NCI-H345 treated with DMSO at 0.1 percent for 48 hours (cell line): ENCODE results near the gene GNG12.
A peak's percentile ranks its signal among the peaks of the same experiment; 100 is the strongest.

Experiments
- DNase-seq: peaks from one replicate; lab custom pipeline; 2025; ENCODE audit not compliant: unreplicated experiment; lab: John Stamatoyannopoulos, UW

Gene GNG12

DNA sequence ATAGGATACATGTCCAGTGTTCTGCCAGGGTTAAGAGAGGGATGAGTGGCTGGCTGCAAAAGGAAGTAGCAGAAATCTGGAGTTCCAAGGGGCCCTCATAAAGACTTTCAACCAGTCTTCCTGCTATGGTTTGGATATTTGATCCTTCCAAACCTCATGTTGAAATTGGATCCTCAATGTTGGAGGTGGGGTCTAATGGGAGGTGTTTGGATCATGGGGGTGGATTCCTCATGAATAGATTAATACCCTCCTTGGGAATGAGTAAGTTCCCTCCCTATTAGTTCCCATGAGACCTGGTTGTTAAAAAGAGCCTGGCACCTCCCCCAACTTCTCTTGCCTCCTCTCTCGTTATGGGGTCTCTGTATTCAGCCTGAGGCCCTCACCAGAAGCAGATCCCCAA lies 10.1 kb upstream of the GNG12 start:
- no peak for DNase-seq

DNA sequence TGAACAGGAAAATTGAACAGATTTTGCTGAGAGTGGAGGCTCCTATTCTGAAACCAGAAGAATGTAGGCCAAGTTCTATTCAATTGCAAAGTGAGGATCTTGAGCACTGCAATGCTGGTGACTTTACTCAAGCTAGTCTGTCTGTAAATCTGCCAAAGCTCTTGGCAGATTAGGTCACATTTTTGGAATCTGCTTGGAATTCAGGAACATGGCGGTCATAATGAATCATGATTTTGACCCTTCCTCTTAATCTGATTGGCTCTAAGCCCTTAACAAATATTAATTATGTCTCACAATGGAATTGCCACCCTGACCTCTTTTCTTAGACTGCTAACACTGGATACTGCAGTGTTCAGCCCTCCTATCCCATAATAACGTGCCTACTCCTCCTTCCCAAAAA lies 7.2 kb upstream of the GNG12 start:
- no peak for DNase-seq

DNA sequence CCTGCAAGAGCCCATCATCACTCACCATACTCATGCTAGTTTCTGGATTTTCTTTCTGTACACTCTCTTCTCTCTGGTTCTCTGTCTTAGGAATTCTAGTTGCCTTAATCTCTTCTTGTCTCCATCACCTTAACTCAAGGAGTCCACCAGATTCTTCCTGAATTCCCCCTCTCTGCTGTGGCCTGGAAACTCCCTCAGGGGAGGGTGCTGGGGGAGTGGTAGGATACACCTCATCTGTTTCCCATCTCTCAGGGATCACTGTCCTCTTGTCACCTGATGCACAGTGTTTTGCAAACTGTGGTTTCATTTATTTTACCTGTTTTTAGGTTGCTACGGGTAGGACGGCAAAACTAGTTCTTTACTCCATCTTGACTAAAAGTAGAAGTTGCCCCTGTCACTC lies 6.6 kb upstream of the GNG12 start:
- no peak for DNase-seq

DNA sequence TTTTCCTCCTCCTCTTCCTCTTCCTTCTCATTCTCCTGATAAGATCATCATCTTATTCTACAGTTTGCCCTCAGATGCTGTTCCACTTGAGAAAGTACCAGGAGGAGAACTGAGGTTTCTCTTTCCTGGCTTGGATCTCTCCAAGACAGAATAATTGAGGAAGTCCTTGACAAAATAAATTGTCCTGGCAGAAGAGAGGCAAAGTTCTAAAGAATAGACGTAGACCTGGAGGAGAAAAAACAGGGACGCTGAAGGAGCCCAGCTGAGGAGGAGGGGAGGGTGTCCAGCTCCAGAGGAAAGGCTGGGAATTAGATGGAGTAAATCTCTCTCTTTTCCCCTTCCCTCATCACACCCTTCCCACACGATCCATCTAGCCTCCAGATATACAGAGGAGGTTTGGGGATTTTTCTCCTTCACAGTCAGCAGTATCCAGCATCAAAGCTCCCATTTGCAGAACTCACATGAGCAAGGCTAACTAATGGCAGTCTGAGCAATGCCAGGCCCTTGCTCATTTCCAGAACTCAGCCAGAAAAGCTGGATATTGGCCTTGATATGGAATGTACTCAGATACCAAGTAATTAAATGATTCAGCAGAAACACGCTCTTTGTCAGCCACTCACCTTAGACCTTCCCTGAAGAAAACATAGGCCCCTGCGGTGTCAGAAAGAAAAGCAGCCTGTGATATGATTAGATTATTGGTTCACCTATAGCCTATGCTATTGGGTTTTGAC lies 5.1 kb upstream of the GNG12 start:
- DNase-seq, result no peak

DNA sequence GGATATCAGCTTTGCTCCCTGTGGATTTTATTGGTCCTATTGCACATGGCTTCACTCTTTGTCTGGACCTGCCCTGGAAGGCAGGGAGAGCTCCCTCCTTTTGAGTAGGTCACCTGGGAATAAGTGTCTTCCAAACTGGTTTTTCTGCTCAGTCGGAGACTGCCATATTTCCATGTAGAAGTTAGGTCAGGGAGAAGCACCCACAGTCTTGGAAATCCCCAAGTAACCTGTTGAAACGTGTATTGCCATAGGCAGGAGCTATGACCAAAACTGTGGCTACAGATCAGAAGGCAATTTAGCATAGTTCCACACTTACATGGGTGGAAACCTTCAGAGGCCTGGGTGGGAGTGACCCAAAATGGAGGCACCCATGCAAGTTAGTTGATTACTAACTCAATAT lies 3.5 kb upstream of the GNG12 start:
- no peak for DNase-seq

DNA sequence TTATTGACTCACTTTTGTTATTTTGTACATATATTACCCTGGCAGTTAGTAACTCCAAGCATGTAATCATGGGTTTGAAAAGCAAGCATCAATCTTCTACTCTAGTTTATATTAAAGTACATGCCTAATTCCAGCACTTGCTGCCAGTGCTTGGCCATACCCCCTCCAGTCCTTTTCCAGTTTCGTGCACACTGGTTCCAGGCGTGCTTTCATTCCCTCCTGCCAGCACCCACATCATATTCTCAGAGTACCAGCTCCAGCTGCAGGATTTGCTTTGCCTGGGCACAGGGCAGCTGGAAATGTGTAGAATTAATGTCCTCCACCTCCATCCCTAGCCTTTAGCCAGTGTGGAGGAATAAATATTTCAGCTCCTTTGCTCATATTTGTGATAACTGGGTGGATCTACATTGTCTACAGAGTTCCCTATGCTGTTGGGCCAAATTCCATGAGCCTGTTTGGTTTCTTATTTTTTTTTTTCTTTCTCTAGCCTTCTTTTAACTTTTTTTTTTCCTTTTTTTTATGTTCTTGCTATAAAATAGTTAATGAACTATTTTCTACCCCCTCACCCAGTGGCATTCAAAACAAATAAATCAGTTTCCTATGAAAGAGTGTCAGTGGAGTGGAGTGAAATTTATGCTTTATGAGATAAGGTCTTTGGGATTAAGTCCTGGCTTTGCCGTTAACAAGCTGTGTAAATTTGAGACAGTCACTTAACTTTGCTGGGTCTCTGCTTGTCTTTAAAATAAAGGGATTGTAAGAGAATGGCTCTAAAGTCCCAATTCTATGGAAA lies 2.6 kb upstream of the GNG12 start:
- DNase-seq, result no peak

DNA sequence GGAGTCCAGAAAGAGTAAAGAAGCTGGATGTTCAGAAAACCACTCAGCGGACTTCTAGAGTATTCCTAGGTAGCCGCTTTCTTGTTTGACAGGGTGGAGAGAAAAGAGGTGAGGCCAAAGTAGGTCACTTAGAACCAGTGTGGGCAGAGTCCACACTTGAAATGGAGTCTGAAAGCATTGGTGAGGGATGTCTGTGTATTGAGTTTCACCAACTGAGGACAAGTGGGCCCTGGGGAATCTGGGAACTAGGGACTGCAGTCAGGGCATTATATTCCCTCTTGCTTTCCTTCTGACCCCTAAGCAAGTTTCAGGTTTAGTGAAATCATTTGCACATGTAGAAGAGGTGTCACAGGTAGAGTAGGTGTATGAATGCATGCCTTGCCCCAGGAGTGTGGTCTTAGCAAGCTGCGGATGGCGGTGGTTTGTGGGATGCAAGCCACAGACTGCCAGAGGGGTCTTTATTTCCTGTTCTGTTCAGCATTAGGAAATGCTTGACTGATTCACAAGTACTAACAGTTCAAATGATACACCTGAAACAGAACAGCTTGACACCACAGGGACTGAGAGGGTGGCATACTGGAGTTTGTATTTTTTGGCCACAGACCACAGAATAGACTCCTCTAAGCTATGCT lies 1.1 kb upstream of the GNG12 start:
- peak; percentile 28 for DNase-seq

DNA sequence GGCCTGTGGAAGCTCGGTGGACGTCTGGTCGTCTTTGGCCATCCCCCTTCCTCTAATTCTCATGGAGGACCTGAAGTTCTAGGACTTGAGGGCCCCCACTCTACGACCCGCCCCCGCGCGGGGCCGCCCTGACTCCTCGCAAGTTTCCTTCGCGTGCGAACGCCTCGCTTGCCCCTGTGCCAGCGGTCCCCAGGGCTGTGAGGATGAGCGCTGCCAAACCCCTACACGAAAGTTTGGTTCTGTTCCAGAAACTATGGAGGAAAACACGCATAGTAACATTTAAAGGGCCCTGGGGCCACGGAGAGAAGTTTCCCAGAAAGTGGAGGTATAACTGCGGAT lies 304 bp upstream of the GNG12 start:
- DNase-seq, result no peak

DNA sequence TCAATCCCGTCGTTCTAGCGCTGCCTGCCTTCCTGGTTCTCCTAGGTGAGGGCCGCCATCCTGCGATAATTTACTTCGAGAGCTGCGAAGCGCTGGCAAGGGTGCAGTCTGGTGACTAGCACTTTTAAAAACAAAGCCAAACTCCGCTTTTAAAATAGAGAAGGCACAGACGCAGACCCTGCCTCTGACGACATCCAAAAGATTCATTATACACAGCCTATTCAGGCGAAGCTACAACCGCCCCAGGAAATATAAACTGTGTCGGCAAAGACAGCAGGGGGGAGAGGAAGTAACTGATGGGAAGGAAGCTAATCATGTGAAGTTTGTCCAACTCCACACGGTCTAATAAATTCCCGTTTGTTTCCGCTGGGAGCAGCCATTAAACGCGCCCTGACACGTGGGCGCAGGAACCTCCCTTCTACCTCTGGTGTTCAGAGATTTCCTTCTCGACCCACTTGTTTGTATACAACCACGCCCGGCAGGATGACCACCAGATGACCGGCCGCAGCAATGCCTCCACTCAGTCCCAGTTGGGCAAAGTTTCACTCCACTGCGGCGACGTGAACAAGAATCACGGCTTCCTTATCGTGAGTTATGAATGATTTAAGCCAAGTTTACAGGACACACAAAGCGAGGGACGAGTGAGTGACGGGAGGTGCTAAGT lies 1.3 kb downstream of the GNG12 start:
- DNase-seq, result peak; percentile 25

DNA sequence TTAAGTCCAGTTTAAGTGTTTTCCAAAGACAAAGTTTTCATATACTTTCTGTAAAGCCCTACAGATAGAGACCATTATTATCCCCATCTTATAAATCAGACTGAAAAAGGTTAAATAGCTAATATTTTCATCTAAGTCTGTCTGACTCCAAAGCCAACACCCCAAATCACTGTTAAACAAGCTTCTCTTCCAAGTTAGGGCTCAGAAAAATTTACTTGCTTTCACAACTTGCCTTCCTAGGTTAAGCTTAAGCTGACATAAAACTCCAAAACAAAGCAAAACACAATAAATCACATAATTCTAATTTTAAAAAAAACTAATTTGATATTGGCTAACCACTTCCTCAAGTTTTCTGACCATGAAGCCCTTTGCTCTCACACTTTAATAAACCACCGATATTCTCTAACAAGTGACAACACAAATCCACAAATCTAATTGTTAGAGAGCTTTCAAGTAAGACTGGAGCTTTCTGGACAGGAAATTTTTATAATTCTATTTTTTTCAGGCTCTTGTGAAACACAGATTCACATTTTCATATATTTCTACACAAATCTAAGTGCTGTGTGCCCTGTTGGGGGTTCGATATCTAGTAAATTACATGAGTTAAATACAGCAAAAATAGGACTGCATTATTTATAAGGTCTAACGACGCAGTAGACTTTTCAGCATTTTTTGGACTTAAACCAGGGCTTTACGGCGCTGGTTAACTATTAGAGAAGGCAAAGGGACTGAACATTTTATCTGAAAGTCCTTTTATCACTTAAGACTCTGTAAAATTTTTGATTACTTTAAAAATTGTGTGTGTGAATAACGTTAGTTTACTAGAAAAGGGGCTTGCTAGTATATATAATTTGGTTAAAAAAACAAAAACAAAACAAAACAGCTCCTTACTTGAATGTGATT lies 2.1 kb downstream of the GNG12 start:
- no peak for DNase-seq

DNA sequence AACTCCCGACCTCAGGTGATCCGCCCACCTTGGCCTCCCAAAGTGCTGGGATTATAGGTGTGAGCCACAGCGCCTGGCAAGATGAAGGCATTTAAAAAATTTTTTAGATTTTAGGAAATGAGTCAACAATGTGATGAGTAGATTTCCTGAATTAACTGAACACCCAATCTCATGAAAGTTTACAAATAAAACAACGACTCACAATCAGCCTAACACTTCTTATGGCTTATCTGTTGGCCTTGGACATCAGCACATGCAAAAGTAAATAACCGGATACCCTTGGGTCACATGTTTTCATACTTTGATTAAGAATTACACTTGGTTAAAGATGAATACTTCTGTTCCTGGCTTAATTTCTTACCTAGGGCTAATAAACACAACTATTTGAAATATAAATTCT lies 3.0 kb downstream of the GNG12 start:
- DNase-seq, result no peak

DNA sequence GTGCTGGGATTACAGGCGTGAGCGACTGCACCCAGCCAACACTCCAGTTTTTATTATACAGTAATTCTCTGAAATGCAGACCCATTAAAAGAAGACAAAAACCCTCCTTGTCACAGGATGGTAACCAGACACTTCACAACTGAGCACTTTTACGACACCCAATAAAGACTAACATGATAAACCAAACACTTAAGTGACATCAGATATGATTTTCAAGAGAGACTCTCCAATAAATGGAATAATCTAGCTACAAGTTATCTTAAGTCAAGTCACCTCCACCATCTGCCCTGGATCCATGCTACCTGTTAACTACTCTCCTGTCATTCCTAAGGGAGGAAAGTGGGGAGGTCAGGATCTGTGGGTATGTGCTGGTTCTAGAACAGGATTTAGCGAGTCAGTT lies 5.6 kb downstream of the GNG12 start:
- no peak for DNase-seq

DNA sequence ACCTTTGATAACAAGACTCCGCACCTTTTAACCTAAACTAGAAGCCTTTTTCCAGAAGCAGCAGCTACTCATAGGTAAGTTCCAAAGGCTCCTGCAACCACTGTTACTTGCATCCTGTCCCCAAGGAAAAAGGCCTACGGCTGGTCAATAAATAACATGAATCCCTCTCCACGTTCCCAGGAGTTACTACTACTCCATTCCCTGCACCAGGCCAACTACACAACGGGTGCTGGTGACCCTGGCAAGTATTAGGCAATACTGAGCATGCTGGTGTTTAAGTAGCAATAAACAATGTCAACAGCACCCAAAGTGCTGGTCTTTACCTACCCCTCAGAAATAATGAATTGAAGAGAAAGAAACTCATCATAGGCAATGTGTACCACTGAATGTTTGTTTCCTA lies 7.7 kb downstream of the GNG12 start:
- no peak for DNase-seq

DNA sequence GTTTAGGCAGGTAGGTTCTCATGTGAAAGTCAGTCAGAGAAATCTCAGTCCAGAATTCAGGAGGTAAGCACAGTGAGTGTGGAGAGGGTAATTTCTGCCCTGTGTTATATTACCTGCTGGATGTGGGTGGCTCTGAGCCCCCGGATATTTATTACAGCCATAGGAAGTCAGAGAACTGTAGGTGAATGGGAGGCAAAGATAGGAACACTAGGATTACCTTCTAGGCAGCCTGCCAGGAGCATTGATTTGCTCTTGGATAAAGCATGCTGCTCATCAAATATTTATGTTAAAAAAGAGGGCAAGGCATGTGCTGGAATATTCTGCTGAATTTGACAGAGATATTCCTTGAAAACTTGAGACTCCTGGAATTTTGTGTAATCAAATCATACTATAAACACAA lies 8.5 kb downstream of the GNG12 start:
- DNase-seq, result peak; percentile 7

DNA sequence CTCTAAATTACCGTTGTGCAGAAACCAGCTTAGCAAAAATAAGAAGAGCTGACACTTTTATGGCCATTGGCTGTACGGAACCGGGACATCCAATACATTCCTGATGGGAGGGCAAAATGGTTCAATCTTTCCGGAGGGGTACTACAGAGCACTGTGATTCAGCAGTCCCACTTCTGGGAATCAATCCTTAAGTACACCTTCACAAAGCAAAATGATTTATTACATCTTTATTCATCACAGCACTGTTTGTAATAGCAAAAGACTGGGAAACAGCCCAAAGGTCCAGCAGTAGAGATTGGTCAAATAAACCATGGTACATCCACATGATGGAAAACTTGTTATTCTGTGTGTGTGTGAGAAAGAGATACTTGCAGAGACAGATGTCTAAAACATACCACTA lies 9.7 kb downstream of the GNG12 start:
- no peak for DNase-seq

DNA sequence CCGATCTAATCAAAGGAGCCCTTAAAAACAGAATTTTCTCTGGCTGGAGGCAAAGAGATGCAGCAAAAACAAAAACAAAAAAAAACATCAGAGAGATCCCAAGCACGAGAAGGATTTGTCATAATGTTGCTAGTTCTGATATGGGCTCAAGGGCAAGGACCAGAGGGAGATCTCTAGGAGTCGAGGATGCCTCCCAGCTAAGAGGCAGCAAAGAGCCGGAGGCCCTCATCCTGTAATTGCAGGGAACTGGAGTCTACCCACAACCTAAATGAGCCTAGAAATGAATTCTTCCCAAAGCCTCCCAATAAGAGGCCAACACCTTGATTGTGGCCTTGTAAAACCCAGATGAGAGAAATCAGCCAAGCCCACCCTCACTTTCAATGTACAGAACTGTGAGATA lies 12.0 kb downstream of the GNG12 start:
- no peak for DNase-seq

DNA sequence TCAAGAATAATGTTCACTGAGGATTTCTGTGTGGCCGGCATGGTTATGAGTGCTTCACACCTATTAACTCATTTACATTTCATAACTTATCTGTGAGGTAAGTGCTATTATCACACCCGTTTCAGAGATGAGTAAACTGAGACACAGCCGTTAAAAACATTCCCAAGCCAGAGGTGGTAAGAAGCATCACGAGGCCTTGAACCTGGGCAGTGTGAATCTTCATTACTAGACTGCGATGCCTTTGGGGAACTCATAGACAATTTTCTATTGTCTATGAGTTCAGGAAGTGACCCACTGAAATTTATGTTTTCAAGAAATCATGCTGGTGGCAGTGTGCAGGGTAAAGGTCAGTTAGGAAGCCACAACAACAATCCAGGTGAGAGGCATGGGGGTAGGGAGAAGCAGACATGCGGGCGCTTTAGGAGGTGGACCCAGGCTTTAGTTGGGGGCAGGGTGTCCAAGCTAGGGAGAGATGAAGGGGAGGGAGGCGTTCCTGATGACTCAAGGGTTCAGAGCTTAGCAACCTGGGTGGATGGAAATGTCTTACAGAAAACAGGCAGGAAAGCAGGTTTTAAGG lies 14.5 kb downstream of the GNG12 start:
- no peak for DNase-seq

DNA sequence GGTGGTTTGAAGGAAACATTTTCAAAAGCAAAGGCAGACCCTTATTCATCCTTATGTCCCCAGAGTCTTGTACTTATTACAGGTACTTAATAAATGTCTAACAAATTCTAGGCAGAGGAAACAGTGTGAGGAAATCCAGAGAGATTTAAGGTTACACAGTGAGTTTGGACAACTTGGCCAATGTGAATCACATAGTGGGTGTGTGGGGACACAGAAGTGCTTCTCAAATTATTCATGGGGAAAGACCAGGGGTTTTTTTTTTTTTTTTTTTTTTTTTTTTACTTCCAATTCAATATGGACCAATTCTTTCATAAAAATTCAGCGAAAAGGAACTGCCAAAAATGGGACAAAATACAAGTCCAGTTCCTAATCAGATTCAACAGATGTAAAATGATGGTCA lies 15.1 kb downstream of the GNG12 start:
- no peak for DNase-seq

DNA sequence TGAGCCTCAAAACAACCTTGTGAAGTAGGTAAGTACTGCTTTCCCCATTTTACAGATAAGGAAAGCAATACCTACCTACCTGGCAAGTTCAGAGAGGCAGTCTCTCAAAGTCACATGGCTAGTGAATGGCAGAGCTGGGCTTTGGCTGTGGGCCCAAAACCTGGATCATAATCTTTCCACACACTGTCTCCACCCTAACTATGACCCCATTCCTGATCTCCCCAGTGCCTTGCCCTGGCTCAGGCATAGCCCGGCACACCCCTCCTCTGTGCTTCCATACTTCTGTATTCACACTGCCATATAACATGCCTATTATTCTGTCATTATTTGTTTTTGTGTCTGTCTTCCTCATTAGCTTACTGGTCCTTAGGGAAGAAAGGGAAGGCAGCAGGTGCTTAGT lies 15.9 kb downstream of the GNG12 start:
- DNase-seq, result no peak

DNA sequence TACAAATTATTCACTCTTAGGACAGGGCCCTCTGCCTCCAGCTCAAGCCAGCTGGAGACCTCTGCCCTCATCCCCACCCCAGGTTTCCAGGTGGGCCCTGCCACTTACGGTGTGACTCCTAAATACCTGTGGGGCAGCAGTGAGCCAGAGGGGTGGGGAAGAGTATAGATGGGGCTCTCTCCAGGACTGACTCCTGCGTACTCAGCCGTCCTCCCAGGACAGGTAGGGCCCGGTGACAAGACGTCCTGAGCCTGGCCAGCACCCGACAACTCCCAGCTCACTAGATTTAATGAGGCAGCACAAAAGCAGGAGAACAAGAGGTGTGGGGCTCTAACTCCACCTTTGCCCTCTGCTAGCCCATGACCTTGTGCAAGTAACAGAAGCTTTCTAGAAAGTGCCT lies 16.8 kb downstream of the GNG12 start:
- DNase-seq, result no peak

DNA sequence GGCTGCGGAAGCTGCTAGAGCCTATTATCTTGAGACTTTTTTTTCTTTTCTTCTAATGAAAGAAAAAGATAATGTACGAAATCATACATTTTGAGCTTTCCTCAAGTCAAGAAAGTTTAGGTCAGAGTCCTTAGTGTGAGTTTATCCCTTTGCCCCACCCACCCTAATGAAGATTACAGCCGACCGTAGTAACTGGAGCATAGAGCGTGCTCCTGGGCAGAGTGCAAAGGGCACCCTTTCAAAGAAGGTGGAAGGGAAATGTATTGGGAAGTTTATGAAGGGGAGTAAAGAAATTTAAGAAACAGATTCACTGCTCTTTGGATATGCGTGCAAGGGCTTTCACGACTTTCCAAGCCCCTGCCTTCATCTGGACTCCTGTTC lies 17.2 kb downstream of the GNG12 start:
- no peak for DNase-seq
